Fibroblast of the conjunctiva (primary cell): Measurements from ENCODE around the gene MUSTN1.

ENCODE experiments used
- DNase-seq: peaks from one replicate; pipeline ENCODE4 v3.0.0-alpha.2; 2010; ENCODE audit warnings: low read depth

Gene MUSTN1

GRCh38 chr3:52786330-52787215 is 48.2 kb downstream of the MUSTN1 start:
- DNase-seq, result no peak

GRCh38 chr3:52784931-52785590 is 49.8 kb downstream of the MUSTN1 start:
- no peak for DNase-seq

GRCh38 chr3:52784021-52784621 is 50.7 kb downstream of the MUSTN1 start:
- DNase-seq, result no peak

- DNase-seq, result no peak
These were observed 51.6 kb downstream of the MUSTN1 start for GRCh38 chr3:52783211-52783555.
